HG02642 (cell line): Measurements from ENCODE around the gene UROS.

Experiments used
- ATAC-seq: cut with Tn5 transposase; IDR thresholded peaks from one replicate; pipeline ENCODE4 v1.9.1; 2021; ENCODE audit warnings: mild to moderate bottlenecking; ENCODE audit not compliant: unreplicated experiment, poor library complexity

UROS gene

GRCh38 chr10:125822878-125823662 lies at the start of gene UROS, which contains the start of gene BCCIP:
UROS (minus strand) TSS chr10:125823258; CDS start chr10:125816499, 6,759 bp downstream.
BCCIP (plus strand) TSS chr10:125823546; CDS start chr10:125823558, 12 bp downstream.
- peak; percentile 83 for ATAC-seq

- ATAC-seq: no peak
These were observed 48.3 kb upstream of the UROS start for GRCh38 chr10:125871338-125871737.

- no peak for ATAC-seq
These were observed 45.4 kb upstream of the UROS start for GRCh38 chr10:125868372-125868975.

GRCh38 chr10:125866421-125867029 lies 43.5 kb upstream of the UROS start:
- no peak for ATAC-seq

- no peak for ATAC-seq
These were observed 42.1 kb upstream of the UROS start for GRCh38 chr10:125865120-125865519.

- ATAC-seq: no peak
These were observed 36.2 kb upstream of the UROS start for GRCh38 chr10:125859128-125859817.

- no peak for ATAC-seq
These were observed 34.2 kb upstream of the UROS start for GRCh38 chr10:125857185-125857760.

GRCh38 chr10:125852487-125852886 lies 29.4 kb upstream of the UROS start:
- ATAC-seq: no peak

- no peak for ATAC-seq
These were observed 28.0 kb upstream of the UROS start for GRCh38 chr10:125850766-125851731.

- no peak for ATAC-seq
These were observed 26.4 kb upstream of the UROS start for GRCh38 chr10:125849448-125849847.

- ATAC-seq: no peak
These were observed 25.8 kb upstream of the UROS start for GRCh38 chr10:125848857-125849256.

GRCh38 chr10:125848371-125848770 lies 25.3 kb upstream of the UROS start:
- no peak for ATAC-seq

GRCh38 chr10:125846894-125847293 lies 23.8 kb upstream of the UROS start:
- no peak for ATAC-seq

GRCh38 chr10:125845617-125846016 lies 22.6 kb upstream of the UROS start:
- ATAC-seq: no peak

GRCh38 chr10:125844751-125845221 lies 21.7 kb upstream of the UROS start:
- no peak for ATAC-seq

- ATAC-seq: no peak
These were observed 20.7 kb upstream of the UROS start for GRCh38 chr10:125843603-125844329.

GRCh38 chr10:125840955-125841354 lies 17.9 kb upstream of the UROS start:
- ATAC-seq: no peak

- ATAC-seq: no peak
These were observed 17.3 kb upstream of the UROS start for GRCh38 chr10:125840406-125840805.
